ENCODE data around the gene MFSD8.

The MFSD8 gene

GRCh38 chr4:127995776-127996175, 30.8 kb upstream of the MFSD8 start:
- no peak for DNase-seq (ENCODE audit: low read depth)
- TF ChIP-seq MAX (IDR thresholded peaks at IDR 0.05; ENCODE audit: low read depth, low read length): no peak
- no peak for TF ChIP-seq POLR2A (IDR thresholded peaks at IDR 0.05; ENCODE audit: extremely low read depth, insufficient read length)
- no peak for TF ChIP-seq CTCF (IDR thresholded peaks at IDR 0.05; ENCODE audit: low read depth, low read length)
- TF ChIP-seq MYC (IDR thresholded peaks at IDR 0.05; ENCODE audit: low read depth, low read length): no peak
- H3K4me3 ChIP-seq (ENCODE audit: low read depth, low read length): no peak overlapping the region

GRCh38 chr4:127993151-127993550, 28.2 kb upstream of the MFSD8 start:
- DNase-seq (ENCODE audit: low read depth): peak; percentile 17
- TF ChIP-seq POLR2A (IDR thresholded peaks at IDR 0.05; ENCODE audit: extremely low read depth, insufficient read length): no peak
- no peak for TF ChIP-seq MAX (IDR thresholded peaks at IDR 0.05; ENCODE audit: low read depth, low read length)
- TF ChIP-seq MYC (IDR thresholded peaks at IDR 0.05; ENCODE audit: low read depth, low read length): no peak
- TF ChIP-seq CTCF (IDR thresholded peaks at IDR 0.05; ENCODE audit: low read depth, low read length): no peak
- H3K4me3 ChIP-seq (ENCODE audit: low read depth, low read length): no peak overlapping the region

GRCh38 chr4:127988638-127989037, 23.7 kb upstream of the MFSD8 start:
- DNase-seq (ENCODE audit: low read depth): no peak
- TF ChIP-seq CTCF (IDR thresholded peaks at IDR 0.05; ENCODE audit: low read depth, low read length) (no peak), MAX (IDR thresholded peaks at IDR 0.05; ENCODE audit: low read depth, low read length) (no peak), POLR2A (IDR thresholded peaks at IDR 0.05; ENCODE audit: extremely low read depth, insufficient read length) (no peak), MYC (IDR thresholded peaks at IDR 0.05; ENCODE audit: low read depth, low read length) (no peak)
- no peak overlapping the region for H3K4me3 ChIP-seq (ENCODE audit: low read depth, low read length)

DNA sequence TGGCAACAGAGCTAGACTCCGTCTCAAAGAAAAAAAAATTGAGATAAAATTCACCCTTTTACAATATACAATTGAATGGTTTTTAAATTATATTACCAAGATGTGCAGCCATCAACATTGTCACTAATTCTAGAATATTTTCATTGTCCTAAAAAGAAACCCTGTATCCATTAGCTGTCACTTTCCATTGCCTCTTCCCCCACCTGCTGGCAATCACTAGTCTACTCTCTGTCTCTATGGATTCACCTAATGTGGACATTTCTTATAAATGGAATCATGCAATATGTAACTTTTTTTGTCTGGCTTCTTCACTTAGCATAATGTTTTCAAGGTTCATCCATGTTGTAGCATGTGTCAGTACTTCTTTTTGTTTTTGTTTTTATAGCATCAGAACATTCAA, 21.0 kb upstream of the MFSD8 start:
- TF ChIP-seq MYC (IDR thresholded peaks at IDR 0.05; ENCODE audit: low read depth, low read length) (no peak), MAX (IDR thresholded peaks at IDR 0.05; ENCODE audit: low read depth, low read length) (no peak), POLR2A (IDR thresholded peaks at IDR 0.05; ENCODE audit: extremely low read depth, insufficient read length) (no peak), CTCF (IDR thresholded peaks at IDR 0.05; ENCODE audit: low read depth, low read length) (no peak)
- DNase-seq (ENCODE audit: low read depth): no peak
- no peak overlapping the region for H3K4me3 ChIP-seq (ENCODE audit: low read depth, low read length)

DNA sequence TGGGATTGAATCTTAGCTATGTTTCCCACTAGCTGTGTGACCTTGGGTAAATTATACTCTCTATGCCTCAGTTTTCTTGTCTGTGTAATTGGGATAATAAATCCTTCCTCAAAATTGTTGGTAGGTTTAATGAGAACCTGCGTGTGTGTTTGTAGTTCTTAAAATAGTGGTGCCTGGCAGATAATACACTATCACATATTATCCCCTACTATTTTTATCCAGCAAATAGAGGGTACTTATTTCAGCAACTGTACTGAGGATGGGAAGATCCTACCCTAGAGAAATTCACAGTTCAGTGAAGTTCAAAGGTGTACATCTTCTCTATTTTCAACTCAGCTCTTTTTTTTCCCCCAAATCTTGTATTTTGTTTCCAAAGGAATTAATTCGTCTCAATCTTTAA, 17.5 kb upstream of the MFSD8 start:
- no peak for TF ChIP-seq MAX (IDR thresholded peaks at IDR 0.05; ENCODE audit: low read depth, low read length)
- TF ChIP-seq MYC (IDR thresholded peaks at IDR 0.05; ENCODE audit: low read depth, low read length): no peak
- TF ChIP-seq POLR2A (IDR thresholded peaks at IDR 0.05; ENCODE audit: extremely low read depth, insufficient read length): no peak
- no peak for TF ChIP-seq CTCF (IDR thresholded peaks at IDR 0.05; ENCODE audit: low read depth, low read length)
- DNase-seq (ENCODE audit: low read depth): no peak
- no peak overlapping the region for H3K4me3 ChIP-seq (ENCODE audit: low read depth, low read length)

- H3K4me3 ChIP-seq (ENCODE audit: low read depth, low read length): no peak overlapping the region
- DNase-seq (ENCODE audit: low read depth): no peak
- TF ChIP-seq POLR2A (IDR thresholded peaks at IDR 0.05; ENCODE audit: extremely low read depth, insufficient read length) (no peak), MAX (IDR thresholded peaks at IDR 0.05; ENCODE audit: low read depth, low read length) (no peak), MYC (IDR thresholded peaks at IDR 0.05; ENCODE audit: low read depth, low read length) (no peak)
These were observed 14.0 kb upstream of the MFSD8 start for GRCh38 chr4:127978930-127979329.
